A549 (cell line): Measurements from ENCODE around the gene DTD1. TPM values are rescaled to one million over a fixed set of nuclear protein-coding genes. Genes with fewer than 3 reads are reported as not detected.
A peak's percentile ranks its signal among the peaks of the same experiment; 100 is the strongest.

Experiments used
- ATAC-seq, 2 experiments: fragments of 200-7000 bp in 1 of 2; fragments of >200 bp in 1 of 2; cut with Nextera tagmentation in 1 of 2; cut with Tn5 transposase in 1 of 2; 3 replicates each; pipeline versions ENCODE4 v1.8.0 to v1.9.1; 2018 to 2020; ENCODE audit warnings: mild to moderate bottlenecking in 1 of 2, moderate library complexity in 1 of 2
- CTCF ChIA-PET: fragments of 300-600 bp; sonication (Branson Sonifier 250); formaldehyde crosslinking; extraction: SDS; loops from one replicate; lab custom pipeline; 2021; ENCODE audit warnings: antibody characterized with exemption, inconsistent platforms; lab: Yijun Ruan, JAX
- POLR2A ChIA-PET: fragments of 350-600 bp; formaldehyde crosslinking; extraction: SDS; loops from one replicate; lab custom pipeline; 2021; ENCODE audit warnings: antibody characterized with exemption, inconsistent platforms; lab: Yijun Ruan, JAX
- DNase-seq, 2 experiments: peaks; one replicate each; pipeline versions ENCODE4 v3.0.0 to v3.0.0-alpha.2; 2011 to 2016; ENCODE audit warnings: low read depth in 1 of 2, low spot score in 1 of 2
- FAIRE-seq: peaks from 2 replicates; lab custom pipeline; 2011; peaks lifted over from hg19 to GRCh38; lab: Jason Lieb, UNC
- H3K27ac ChIP-seq, 2 experiments: fragments of >200 bp; sonication (Bioruptor Twin); formaldehyde crosslinking; 3 replicates each; pipeline ENCODE4 v1.5.1; 2016 to 2017
- H3K4me1 ChIP-seq: fragments of >200 bp; sonication (Bioruptor Twin); formaldehyde crosslinking; 3 replicates; pipeline ENCODE4 v1.6.1; 2016
- H3K4me2 ChIP-seq: fragments of >200 bp; sonication (Bioruptor Twin); formaldehyde crosslinking; 3 replicates; pipeline ENCODE4 v1.6.1; 2016
- H3K4me3 ChIP-seq: fragments of >200 bp; sonication (Bioruptor Twin); formaldehyde crosslinking; 3 replicates; pipeline ENCODE4 v1.5.1; 2016
- H3K9me3 ChIP-seq: fragments of >200 bp; sonication (Bioruptor Twin); formaldehyde crosslinking; 3 replicates; pipeline ENCODE4 v1.6.1; 2016
- ATOH8 ChIP-seq: fragments of 250-450 bp; sonication (Bioruptor Pico); IDR thresholded peaks from 2 replicates; pipeline ENCODE4 v1.5.0; 2020; ENCODE audit warnings: low read depth, mild to moderate bottlenecking, moderate library complexity
- BCL3 ChIP-seq: fragments of >200 bp; sonication (Bioruptor Twin); formaldehyde crosslinking; IDR thresholded peaks from 3 replicates; pipeline ENCODE4 v1.6.1; 2016
- CBX2 ChIP-seq: fragments of 200-600 bp; sonication (generic); IDR thresholded peaks from 2 replicates; pipeline ENCODE4 v1.6.1; 2016; ENCODE audit warnings: low read depth, mild to moderate bottlenecking, borderline replicate concordance
- CBX8 ChIP-seq: fragments of 200-600 bp; sonication (generic); IDR thresholded peaks from 2 replicates; pipeline ENCODE4 v1.6.1; 2016
- CEBPB ChIP-seq, 2 experiments: fragments of >200 bp in 1 of 2; sonication (Bioruptor Twin) in 1 of 2; formaldehyde crosslinking in 1 of 2; IDR thresholded peaks; 2 replicates each; pipeline ENCODE4 v1.6.1; 2012 to 2016
- CHD2 ChIP-seq: fragments of 150-350 bp; IDR thresholded peaks from 2 replicates; pipeline ENCODE4 v1.6.1; 2014; ENCODE audit warnings: low read length; ENCODE audit not compliant: partially characterized antibody
- CHD4 ChIP-seq: fragments of 200-600 bp; sonication (generic); IDR thresholded peaks from 2 replicates; pipeline ENCODE4 v1.6.1; 2016; ENCODE audit warnings: antibody characterized with exemption, mild to moderate bottlenecking, borderline replicate concordance
- E2F6 ChIP-seq: IDR thresholded peaks from 2 replicates; pipeline ENCODE4 v1.6.1; 2012; ENCODE audit warnings: low read depth, borderline replicate concordance
- EP300 ChIP-seq, 2 experiments: fragments of >200 bp; sonication (Bioruptor Twin); formaldehyde crosslinking; IDR thresholded peaks; 2 replicates in 1 of 2; 3 replicates in 1 of 2; pipeline ENCODE4 v1.6.1; 2016 to 2017
- ESRRA ChIP-seq: fragments of 150-350 bp; IDR thresholded peaks from 2 replicates; pipeline ENCODE4 v1.6.1; 2014; ENCODE audit warnings: mild to moderate bottlenecking, low read length, borderline replicate concordance
- HES2 ChIP-seq: fragments of >200 bp; sonication (Bioruptor Twin); formaldehyde crosslinking; IDR thresholded peaks from 2 replicates; pipeline ENCODE4 v1.6.1; 2016
- HOXA7 ChIP-seq: fragments of 250-450 bp; sonication (Bioruptor Pico); IDR thresholded peaks from 2 replicates; pipeline ENCODE4 v1.5.0; 2020; ENCODE audit warnings: mild to moderate bottlenecking, moderate library complexity
- HOXB5 ChIP-seq: fragments of 250-450 bp; sonication (Bioruptor Pico); IDR thresholded peaks from 2 replicates; pipeline ENCODE4 v1.5.0; 2020; ENCODE audit warnings: mild to moderate bottlenecking, moderate library complexity
- JUNB ChIP-seq: fragments of >200 bp; sonication (Bioruptor Twin); formaldehyde crosslinking; IDR thresholded peaks from 2 replicates; pipeline ENCODE4 v1.6.1; 2016
- KDM5A ChIP-seq: fragments of 200-600 bp; sonication (generic); IDR thresholded peaks from 2 replicates; pipeline ENCODE4 v1.6.1; 2016; ENCODE audit warnings: antibody characterized with exemption, mild to moderate bottlenecking
- MAFK ChIP-seq: fragments of 450-650 bp; IDR thresholded peaks from 2 replicates; pipeline ENCODE4 v1.6.1; 2014; ENCODE audit not compliant: partially characterized antibody
- MYC ChIP-seq: IDR thresholded peaks from 2 replicates; pipeline ENCODE4 v1.6.1; 2012; ENCODE audit warnings: mild to moderate bottlenecking, inconsistent platforms, low read length, improper control_type of control experiment, borderline replicate concordance
- NFE2L2 ChIP-seq: fragments of 150-350 bp; conservative IDR thresholded peaks from 2 replicates; pipeline ENCODE4 v1.6.1; 2014; ENCODE audit warnings: low read length
- PHF8 ChIP-seq: fragments of 200-600 bp; sonication (generic); IDR thresholded peaks from 2 replicates; pipeline ENCODE4 v1.6.1; 2016; ENCODE audit warnings: low read depth, mild to moderate bottlenecking, antibody characterized with exemption, moderate library complexity, borderline replicate concordance
- RARB ChIP-seq: fragments of 250-450 bp; sonication (Bioruptor Pico); IDR thresholded peaks from 2 replicates; pipeline ENCODE4 v1.8.0; 2021; ENCODE audit warnings: mild to moderate bottlenecking, moderate library complexity
- RFX5 ChIP-seq: fragments of 450-650 bp; IDR thresholded peaks from 2 replicates; pipeline ENCODE4 v1.7.1; 2014; ENCODE audit warnings: antibody characterized with exemption, mild to moderate bottlenecking, moderate library complexity
- SMC3 ChIP-seq: fragments of >200 bp; sonication (Bioruptor Twin); formaldehyde crosslinking; IDR thresholded peaks from 3 replicates; pipeline ENCODE4 v1.6.1; 2018; ENCODE audit warnings: inconsistent platforms
- ZFP36 ChIP-seq: fragments of 450-650 bp; IDR thresholded peaks from 2 replicates; pipeline ENCODE4 v1.6.1; 2014; ENCODE audit warnings: borderline replicate concordance; ENCODE audit not compliant: partially characterized antibody
- ZNF302 ChIP-seq: fragments of 250-450 bp; sonication (Bioruptor Pico); IDR thresholded peaks from 2 replicates; pipeline ENCODE4 v1.9.0; 2021; ENCODE audit warnings: inconsistent platforms, mild to moderate bottlenecking, moderate library complexity
- ZSCAN20 ChIP-seq: fragments of 250-450 bp; sonication (Bioruptor Pico); IDR thresholded peaks from 2 replicates; pipeline ENCODE4 v1.8.0; 2022; ENCODE audit warnings: mild to moderate bottlenecking, moderate library complexity
- WGBS: methylation state at CpG from one replicate; pipeline ENCODE4 v1.1.6; 2017; ENCODE audit errors: missing lambda C conversion rate; 5-methylcytosine and 5-hydroxymethylcytosine counted together
- polyA plus RNA-seq, 4 experiments: library from polyadenylated mRNA; depleted of rRNA in 3 of 4; stranded (reverse); fragments of >200 nt; fragmentation: RNase III in 1 of 4; extraction: RNeasy Plus Mini Kit Qiagen cat#74134 plus additional on column Dnase treatment in 1 of 4; gene quantifications; 2 replicates in 3 of 4; 3 replicates in 1 of 4; pipeline ENCODE4 v1.2.3, GENCODE V29; 2011 to 2017

DTD1 gene
- polyA plus RNA-seq, 2 of the 4 experiments (the other 2 are of a cell fraction): 72.8 to 99.3 TPM

GRCh38 chr20:18650224-18650623, 62.4 kb downstream of the DTD1 start (continued):
- TF ChIP-seq MAFK (no peak), ATOH8 (no peak), CEBPB (IDR thresholded peaks at IDR 0.05) (no peak)

- TF ChIP-seq HES2 (no peak), ZNF302 (CRISPR knock-in tag) (no peak), CHD2 (no peak), HOXB5 (CRISPR knock-in tag) (no peak), ZFP36 (no peak), NFE2L2 (no peak), ZSCAN20 (CRISPR knock-in tag) (no peak), SMC3 (no peak), RARB (CRISPR knock-in tag) (no peak), CBX8 (no peak), MYC (no peak), EP300 (IDR thresholded peaks at IDR 0.05) (no peak), RFX5 (no peak), ESRRA (no peak)
- ChIA-PET POLR2A (no interaction called here), CTCF (interaction anchor here (1.1 to 2.5 kb wide), 3 partner anchors 15 to 24 kb away, joined by 3 to 8 read pairs (median 4); no protein-coding TSS in a partner anchor)
- 33% methylated on average over 1 of the region's 1 CpG for WGBS
- no peaks in the 10 kb centered on the region for H3K9me3 ChIP-seq
- FAIRE-seq: peak; percentile 28
- ATAC-seq: no peak
- H3K27ac ChIP-seq: no peak overlapping the region
- no peak overlapping the region for H3K4me2 ChIP-seq
- no peak for DNase-seq
- H3K4me1 ChIP-seq: peaks cover 5% of the 10 kb centered on the region
- no peak overlapping the region for H3K4me3 ChIP-seq
Measured at GRCh38 chr20:18653736-18654447, 66.0 kb downstream of the DTD1 start.

GRCh38 chr20:18654448-18654773, 66.6 kb downstream of the DTD1 start:
- no peak overlapping the region for H3K4me2 ChIP-seq
- no peak for TF ChIP-seq CHD4
- TF ChIP-seq BCL3: no peak
- TF ChIP-seq KDM5A: no peak
- no peak for TF ChIP-seq HOXA7 (CRISPR knock-in tag)
- TF ChIP-seq CBX2: no peak
- TF ChIP-seq EP300 (IDR thresholded peaks at IDR 0.05): no peak
- TF ChIP-seq CEBPB (IDR thresholded peaks at IDR 0.05): no peak
- TF ChIP-seq PHF8: no peak
- TF ChIP-seq E2F6: no peak
- TF ChIP-seq SMC3: no peak
- TF ChIP-seq JUNB: no peak
- WGBS: 78% methylated on average over 1 of the region's 1 CpG
- CTCF ChIA-PET: interaction anchor here (1.1 to 2.5 kb wide), 3 partner anchors 16 to 23 kb away, joined by 3 to 8 read pairs (median 4); no protein-coding TSS in a partner anchor
- DNase-seq (no peak), FAIRE-seq (no peak), ATAC-seq (no peak)
- POLR2A ChIA-PET: no interaction called here
- no peaks in the 10 kb centered on the region; the same call in 2 of the 3 replicates for H3K4me1 ChIP-seq
- no peak overlapping the region for H3K27ac ChIP-seq
- no peaks in the 10 kb centered on the region for H3K9me3 ChIP-seq
- H3K4me3 ChIP-seq: no peak overlapping the region
